HFF-Myc (cell line): ENCODE results near the gene MYH10.
A peak's percentile ranks its signal among the peaks of the same experiment; 100 is the strongest.

Source experiments
- DNase-seq: peaks from one replicate; pipeline ENCODE4 v3.0.0-alpha.2; 2011; ENCODE audit warnings: low read depth; ENCODE audit errors: extremely low read depth
- H3K4me3 ChIP-seq: replicated peaks from 2 replicates; pipeline ENCODE4 v1.5.1; 2011; ENCODE audit warnings: low read depth, mild to moderate bottlenecking, control low read depth, low read length
- TF ChIP-seq, protein P1 (sequence below): IDR thresholded peaks from 2 replicates; pipeline ENCODE4 v1.5.1; 2012; ENCODE audit warnings: mild to moderate bottlenecking, low read depth, low read length, control low read depth; ENCODE audit errors: missing control alignments

MYH10 gene

GRCh38 chr17:8650119-8650499 lies 19.6 kb upstream of the MYH10 start:
- no peak for DNase-seq
- no peak overlapping the region for H3K4me3 ChIP-seq
- TF ChIP-seq, protein P1, sequence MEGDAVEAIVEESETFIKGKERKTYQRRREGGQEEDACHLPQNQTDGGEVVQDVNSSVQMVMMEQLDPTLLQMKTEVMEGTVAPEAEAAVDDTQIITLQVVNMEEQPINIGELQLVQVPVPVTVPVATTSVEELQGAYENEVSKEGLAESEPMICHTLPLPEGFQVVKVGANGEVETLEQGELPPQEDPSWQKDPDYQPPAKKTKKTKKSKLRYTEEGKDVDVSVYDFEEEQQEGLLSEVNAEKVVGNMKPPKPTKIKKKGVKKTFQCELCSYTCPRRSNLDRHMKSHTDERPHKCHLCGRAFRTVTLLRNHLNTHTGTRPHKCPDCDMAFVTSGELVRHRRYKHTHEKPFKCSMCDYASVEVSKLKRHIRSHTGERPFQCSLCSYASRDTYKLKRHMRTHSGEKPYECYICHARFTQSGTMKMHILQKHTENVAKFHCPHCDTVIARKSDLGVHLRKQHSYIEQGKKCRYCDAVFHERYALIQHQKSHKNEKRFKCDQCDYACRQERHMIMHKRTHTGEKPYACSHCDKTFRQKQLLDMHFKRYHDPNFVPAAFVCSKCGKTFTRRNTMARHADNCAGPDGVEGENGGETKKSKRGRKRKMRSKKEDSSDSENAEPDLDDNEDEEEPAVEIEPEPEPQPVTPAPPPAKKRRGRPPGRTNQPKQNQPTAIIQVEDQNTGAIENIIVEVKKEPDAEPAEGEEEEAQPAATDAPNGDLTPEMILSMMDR = no peak

DNA sequence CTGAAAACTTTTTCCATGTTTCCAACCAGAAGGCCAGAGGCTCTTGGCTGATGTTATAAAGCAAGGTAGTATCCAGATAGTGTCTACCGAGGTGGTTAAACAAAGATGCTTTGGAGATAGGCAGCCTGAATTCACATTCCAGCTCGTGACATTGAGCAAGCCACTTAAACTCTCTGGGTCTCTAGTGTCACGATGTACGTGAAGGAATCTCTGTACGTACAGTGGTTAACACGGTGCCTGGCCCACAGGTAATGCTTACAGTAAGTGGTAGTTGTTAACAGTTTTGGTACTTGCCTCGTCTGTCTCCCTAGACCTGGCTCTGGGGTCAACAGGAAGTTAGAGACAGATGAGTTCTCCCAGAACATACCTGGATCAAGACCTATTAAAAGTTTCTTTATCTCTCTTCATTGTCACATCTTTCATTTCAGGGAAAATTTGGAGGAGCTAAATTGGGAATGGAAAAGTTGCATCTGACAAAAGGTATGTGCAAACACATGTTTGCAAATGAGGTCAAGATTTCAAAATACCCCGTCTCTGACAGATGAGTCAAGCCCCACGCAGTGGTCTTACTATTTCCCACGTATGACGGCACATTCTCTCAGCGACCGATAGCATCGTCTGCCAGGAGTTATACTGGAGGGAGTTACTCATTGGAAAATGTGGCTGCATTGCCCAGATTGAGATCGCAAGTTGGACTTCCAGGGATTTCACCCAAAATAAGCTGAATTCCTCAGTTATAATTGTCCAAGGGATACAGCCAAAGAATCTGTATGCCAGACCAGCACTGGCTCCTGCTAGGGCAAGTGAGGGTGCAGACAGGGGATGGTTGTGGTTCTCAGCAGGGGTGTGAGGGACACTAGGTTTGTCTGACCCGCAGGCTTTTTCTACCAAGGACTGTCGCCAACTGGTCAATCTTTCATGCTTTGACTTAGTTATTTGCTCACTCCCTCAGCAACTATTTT lies 18.9 kb upstream of the MYH10 start:
- peak; percentile 48 for DNase-seq
- no peak overlapping the region for H3K4me3 ChIP-seq
- TF ChIP-seq, protein P1 = no peak

- DNase-seq = no peak
- no peak overlapping the region for H3K4me3 ChIP-seq
- TF ChIP-seq, protein P1 = no peak
Measured at GRCh38 chr17:8647956-8648355, 17.4 kb upstream of the MYH10 start.

DNA sequence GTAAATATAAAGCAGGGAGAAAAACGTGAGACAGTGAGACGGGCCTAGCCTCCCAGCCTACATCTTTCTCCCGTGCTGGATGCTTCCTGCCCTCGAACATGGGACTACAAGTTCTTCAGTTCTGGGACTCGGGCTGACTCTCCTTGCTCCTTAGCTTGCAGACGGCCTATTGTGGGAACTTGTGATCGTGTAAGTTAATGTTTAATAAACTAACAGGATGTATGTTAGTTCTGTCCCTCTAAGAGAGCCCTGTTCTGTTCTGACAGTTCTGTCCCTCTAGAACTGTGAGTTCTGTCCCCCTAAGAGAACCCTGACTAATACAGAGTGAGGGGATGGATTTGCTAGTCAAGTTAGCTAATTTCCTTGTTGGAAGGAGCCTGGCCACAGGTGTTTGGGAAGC lies 16.7 kb upstream of the MYH10 start:
- no peak for DNase-seq
- no peak overlapping the region for H3K4me3 ChIP-seq
- TF ChIP-seq, protein P1 = no peak

GRCh38 chr17:8644507-8644902 lies 14.0 kb upstream of the MYH10 start:
- TF ChIP-seq, protein P1 = no peak
- H3K4me3 ChIP-seq = no peak overlapping the region
- no peak for DNase-seq

DNA sequence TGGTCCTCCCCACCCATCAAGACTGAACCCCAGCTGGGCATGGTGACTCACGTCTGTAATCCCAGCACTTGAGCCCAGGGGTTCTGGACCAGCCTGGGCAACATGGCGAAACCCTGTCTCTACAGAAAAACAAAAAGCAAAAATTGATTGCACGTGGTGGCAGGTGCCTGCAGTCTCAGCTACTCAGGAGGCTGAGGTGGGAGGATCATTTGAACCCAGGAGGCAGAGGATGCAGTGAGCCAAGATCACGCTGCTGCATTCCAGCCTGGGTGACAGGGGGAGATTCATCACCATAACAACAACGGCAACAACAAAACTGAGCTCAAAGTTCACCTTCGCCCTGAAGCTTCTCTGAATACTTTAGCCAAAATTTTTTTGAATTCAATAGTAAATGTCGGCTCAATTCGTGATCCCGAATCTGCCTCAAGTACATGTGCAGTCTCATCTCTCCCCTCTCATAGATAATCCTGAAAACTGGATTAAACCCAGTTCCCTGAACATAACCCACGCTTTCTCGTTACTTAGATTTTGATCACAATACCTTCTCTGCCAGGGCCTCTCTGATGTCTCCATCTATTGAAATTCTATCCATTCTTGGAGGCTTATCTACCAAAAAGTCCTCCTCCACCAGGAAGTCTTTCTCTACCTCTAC lies 13.5 kb upstream of the MYH10 start:
- H3K4me3 ChIP-seq = no peak overlapping the region
- DNase-seq = no peak
- TF ChIP-seq, protein P1 = no peak
